Measurements from ENCODE around the gene C10orf90. TPM values are rescaled to one million over a fixed set of nuclear protein-coding genes. Genes with fewer than 3 reads are reported as not detected.
A peak's percentile ranks its signal among the peaks of the same experiment; 100 is the strongest.

C10orf90 gene
- total RNA-seq, 4 donors from 2014 or later: 0.06 TPM; not detected in 3

DNA sequence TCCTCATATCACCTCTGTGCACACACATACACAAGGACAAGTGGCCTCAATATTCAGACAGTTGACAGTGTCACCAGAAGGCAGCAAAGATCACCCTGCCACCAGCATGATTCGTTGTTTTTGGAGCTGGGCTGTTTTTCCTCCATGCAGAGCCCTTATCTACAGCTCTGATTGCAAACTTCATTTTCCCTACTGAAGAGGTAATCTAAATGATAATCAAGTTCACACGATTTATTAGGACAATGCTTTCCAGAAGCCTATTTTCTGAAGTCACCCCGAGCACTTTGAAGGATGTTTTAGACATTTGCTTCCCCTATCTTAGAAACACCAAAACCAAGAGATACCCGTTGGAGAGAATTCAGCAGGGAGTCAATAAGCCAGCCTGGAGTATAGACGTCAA, 236.3 kb downstream of the C10orf90 start:
- DNase-seq (ENCODE audit: extremely low spot score): peak; percentile 66
- Histone ChIP-seq H3K36me3 (no peaks in the 10 kb centered on the region), H3K27ac (replicated peaks in 1 of 4) (no peak overlapping the region), H3K27me3 (peaks cover 0 to 6% (median 0%) of the 10 kb centered on the region in 4 donors), H3K9me3 (peaks cover 0 to 6% (median 2%) of the 10 kb centered on the region in 4 donors), H3K4me1 (no peaks in the 10 kb centered on the region), H3K4me3 (no peak overlapping the region)
- intact Hi-C loops (cut with DNase I): no loop called here
- WGBS: 77% methylated on average over 5 of the region's 5 CpGs
- TF ChIP-seq CTCF (IDR thresholded peaks at IDR 0.05): no peak
- no peak for TF ChIP-seq POLR2AphosphoS5 (IDR thresholded peaks at IDR 0.05)
- no peak for TF ChIP-seq POLR2A (IDR thresholded peaks at IDR 0.05; ENCODE audit: low read depth)
- TF ChIP-seq EP300 (IDR thresholded peaks at IDR 0.05): no peak

DNA sequence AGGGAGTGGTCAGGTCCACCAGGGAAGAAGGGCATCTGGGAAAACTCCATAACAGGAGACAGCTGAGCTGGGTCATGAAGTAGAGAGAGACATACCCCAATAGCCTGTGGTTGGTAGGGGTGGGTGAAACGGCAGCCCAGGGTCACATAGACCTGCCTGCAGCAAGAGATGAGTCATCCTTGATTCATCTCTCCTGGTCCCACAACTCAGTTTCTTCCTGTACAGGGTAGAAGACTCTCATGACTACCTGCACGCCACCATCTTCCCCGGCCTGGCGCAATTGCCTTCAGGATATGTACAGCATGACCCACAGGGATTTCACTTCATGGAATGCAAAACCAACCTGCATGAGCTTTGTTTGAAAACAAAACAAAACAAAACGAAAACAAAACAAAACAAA, 237.1 kb downstream of the C10orf90 start:
- Histone ChIP-seq H3K9me3 (no peaks in the 10 kb centered on the region), H3K36me3 (no peaks in the 10 kb centered on the region), H3K27ac (replicated peaks in 1 of 4) (no peak overlapping the region), H3K4me3 (no peak overlapping the region), H3K27me3 (peaks cover 0 to 7% (median 0%) of the 10 kb centered on the region in 4 donors), H3K4me1 (no peaks in the 10 kb centered on the region)
- intact Hi-C loops (cut with DNase I): no loop called here
- TF ChIP-seq CTCF (IDR thresholded peaks at IDR 0.05) (no peak), POLR2A (IDR thresholded peaks at IDR 0.05; ENCODE audit: low read depth) (no peak), POLR2AphosphoS5 (IDR thresholded peaks at IDR 0.05) (no peak), EP300 (IDR thresholded peaks at IDR 0.05) (no peak)
- DNase-seq (ENCODE audit: extremely low spot score): peak; percentile 70
- WGBS: 69% methylated on average over 5 of the region's 5 CpGs

DNA sequence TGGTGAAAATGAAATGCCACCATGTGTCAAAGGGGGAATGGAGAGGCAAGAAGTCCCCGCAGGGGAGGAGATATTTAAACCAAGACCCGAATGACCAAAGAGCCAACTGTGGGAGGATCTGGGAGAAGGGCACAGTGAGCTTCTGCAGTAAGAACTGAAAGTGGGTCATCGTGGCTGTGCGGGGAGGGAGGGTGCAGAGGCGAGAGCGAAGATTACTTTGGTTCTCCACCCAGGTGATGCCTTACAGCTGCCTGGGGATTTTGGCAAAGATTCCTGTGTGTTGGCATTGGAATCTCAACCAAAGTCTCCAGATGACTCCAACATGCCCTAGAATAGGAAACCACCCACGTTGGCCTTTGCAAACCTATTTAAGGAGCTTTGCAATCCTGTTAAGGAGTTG, 238.0 kb downstream of the C10orf90 start:
- intact Hi-C loops (cut with DNase I): no loop called here
- no peaks in the 10 kb centered on the region for H3K9me3 ChIP-seq
- no peak for TF ChIP-seq POLR2AphosphoS5 (IDR thresholded peaks at IDR 0.05)
- no peak for TF ChIP-seq CTCF (IDR thresholded peaks at IDR 0.05)
- no peak for TF ChIP-seq EP300 (IDR thresholded peaks at IDR 0.05)
- no peak overlapping the region for H3K27ac ChIP-seq (replicated peaks in 1 of 4)
- 82% methylated on average over 7 of the region's 7 CpGs for WGBS
- H3K27me3 ChIP-seq: peaks cover 0 to 13% (median 0%) of the 10 kb centered on the region in 4 donors
- no peak overlapping the region for H3K4me3 ChIP-seq
- no peaks in the 10 kb centered on the region for H3K36me3 ChIP-seq
- no peaks in the 10 kb centered on the region for H3K4me1 ChIP-seq
- DNase-seq (ENCODE audit: extremely low spot score): peak; percentile 68

DNA sequence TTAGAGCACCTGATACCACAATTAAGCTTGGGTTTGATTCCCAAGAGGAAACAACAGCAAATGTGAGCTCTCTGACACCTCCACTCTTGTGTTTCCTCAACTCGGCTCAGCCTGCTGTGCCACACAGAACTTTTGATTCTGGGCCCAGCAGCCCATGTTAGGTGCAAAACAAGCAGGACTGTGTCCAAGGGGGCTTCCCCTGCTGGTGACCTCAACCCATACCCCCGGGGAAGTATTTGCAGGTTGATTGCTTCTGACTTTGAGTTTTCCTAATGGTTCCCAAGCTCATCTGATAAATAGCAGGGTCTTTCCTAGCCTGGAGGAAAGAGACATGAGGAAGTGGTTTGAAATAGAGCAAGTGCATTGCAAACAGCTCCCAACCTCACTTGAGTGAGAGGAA, 238.7 kb downstream of the C10orf90 start:
- intact Hi-C loops (cut with DNase I): no loop called here
- Histone ChIP-seq H3K36me3 (no peaks in the 10 kb centered on the region), H3K4me1 (no peaks in the 10 kb centered on the region), H3K4me3 (no peak overlapping the region), H3K9me3 (no peaks in the 10 kb centered on the region), H3K27ac (replicated peaks in 1 of 4) (no peak overlapping the region), H3K27me3 (peaks cover 0 to 20% (median 0%) of the 10 kb centered on the region in 4 donors)
- peak; percentile 64 for DNase-seq (ENCODE audit: extremely low spot score)
- TF ChIP-seq EP300 (IDR thresholded peaks at IDR 0.05): no peak
- TF ChIP-seq POLR2A (IDR thresholded peaks at IDR 0.05; ENCODE audit: low read depth): no peak
- no peak for TF ChIP-seq CTCF (IDR thresholded peaks at IDR 0.05)
- 83% methylated on average over 2 of the region's 2 CpGs for WGBS

DNA sequence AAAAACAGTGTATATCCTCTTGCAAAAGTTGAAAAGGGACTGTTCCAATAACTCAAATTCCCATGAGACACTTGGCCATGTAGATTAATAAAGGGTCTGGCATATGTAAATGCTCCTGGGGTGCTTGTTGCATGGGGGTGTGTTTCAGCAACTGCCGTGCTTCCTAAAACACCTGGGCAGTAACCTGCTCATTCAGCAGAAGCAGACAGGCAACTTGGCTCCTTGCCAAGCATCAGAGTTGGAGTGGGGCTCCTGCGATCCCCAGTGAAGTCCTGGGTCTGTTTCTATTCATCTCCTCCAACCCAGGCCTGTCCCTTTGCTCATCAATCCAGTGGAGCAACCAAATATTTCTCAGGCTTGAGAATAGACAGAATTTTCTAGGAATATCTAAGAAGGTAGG, 240.0 kb downstream of the C10orf90 start:
- H3K9me3 ChIP-seq: no peaks in the 10 kb centered on the region
- H3K4me1 ChIP-seq: no peaks in the 10 kb centered on the region
- H3K36me3 ChIP-seq: no peaks in the 10 kb centered on the region
- no peak overlapping the region for H3K27ac ChIP-seq (replicated peaks in 1 of 4)
- intact Hi-C loops (cut with DNase I): no loop called here
- 54% methylated on average over 2 of the region's 2 CpGs for WGBS
- peaks cover 0 to 30% (median 0%) of the 10 kb centered on the region in 4 donors for H3K27me3 ChIP-seq
- no peak overlapping the region for H3K4me3 ChIP-seq
- peak; percentile 70 for DNase-seq (ENCODE audit: extremely low spot score)
- no peak for TF ChIP-seq POLR2A (IDR thresholded peaks at IDR 0.05; ENCODE audit: low read depth)
- no peak for TF ChIP-seq EP300 (IDR thresholded peaks at IDR 0.05)
- TF ChIP-seq CTCF (IDR thresholded peaks at IDR 0.05): no peak
- TF ChIP-seq POLR2AphosphoS5 (IDR thresholded peaks at IDR 0.05): no peak
